ENCODE data around the gene BEX2.
"Not testable (repeated sequence)": the region's sequence is repeated elsewhere in the genome, so short reads cannot be mapped to it uniquely, and the experiment has no call there.

Gene BEX2

DNA sequence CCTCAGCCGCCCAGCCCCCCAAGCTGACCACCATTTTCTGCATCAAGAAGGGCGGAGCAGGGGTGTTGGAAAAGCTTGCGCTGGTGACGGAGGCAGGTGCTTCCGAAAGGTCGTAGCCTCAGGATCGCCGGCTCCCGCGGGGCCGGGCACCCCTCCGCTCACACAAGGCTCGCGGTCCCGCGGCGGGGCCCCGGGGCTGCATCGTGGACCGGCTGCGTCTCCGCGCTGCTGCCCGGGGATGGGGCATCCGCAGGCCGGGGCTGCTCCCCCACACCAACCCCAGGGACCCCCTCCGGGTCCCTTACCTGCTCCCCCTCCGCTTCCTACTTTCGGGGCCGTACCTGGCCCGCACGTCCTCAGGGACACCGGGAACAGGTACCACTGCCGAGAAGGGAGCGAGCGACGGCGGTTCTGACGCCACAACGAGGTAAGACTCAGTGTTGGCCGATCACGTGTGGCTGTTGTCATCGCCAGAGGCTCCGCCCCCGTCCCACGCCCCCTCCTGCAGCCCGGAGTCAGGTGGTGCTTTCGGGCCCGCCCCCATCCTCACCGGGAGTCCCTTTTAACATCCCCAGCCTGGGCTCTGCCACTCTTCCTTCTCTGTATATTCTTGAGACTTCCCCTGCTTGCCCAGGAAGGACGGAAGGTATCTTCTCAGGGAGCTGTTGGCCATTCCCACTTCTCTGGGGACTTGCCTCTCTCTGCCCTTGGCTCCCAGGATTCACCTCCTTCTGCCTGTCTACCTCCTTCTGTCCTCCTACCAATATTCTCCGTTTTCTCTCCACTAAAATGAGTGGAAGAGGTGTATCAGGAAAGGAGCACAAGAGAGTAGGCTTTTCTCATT, at the start of gene BEX2:
BEX2 (minus strand) TSS at position 436 of the 844 bp plus-strand sequence. CDS start 1,014 bp downstream, outside the sequence.
- peak; percentile 34 for DNase-seq

- DNase-seq, result no peak
These were observed 49.3 kb upstream of the BEX2 start for GRCh38 chrX:103360092-103360491.

- DNase-seq, result not testable (repeated sequence)
These were observed 48.8 kb upstream of the BEX2 start for GRCh38 chrX:103359605-103360004.

DNA sequence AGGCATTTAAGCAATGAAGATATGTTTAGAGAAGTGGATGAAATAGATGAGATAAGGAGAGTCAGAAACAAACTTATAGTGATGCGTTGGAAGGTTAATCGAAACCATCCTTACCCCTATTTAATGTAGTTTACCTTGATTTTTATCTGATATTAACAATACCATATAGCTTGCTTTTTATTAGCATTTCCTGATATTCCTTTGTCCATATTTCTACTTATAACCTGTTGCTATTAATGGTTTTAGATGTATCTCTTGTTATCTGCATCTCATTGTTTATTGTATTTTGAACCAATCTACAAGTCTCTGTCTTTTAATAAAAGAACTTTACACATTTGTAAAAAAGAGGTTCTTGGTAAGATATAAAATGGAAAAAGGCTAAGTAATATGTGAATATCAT, 47.1 kb upstream of the BEX2 start:
- no peak for DNase-seq

GRCh38 chrX:103356858-103357257, 46.1 kb upstream of the BEX2 start:
- no peak for DNase-seq

DNA sequence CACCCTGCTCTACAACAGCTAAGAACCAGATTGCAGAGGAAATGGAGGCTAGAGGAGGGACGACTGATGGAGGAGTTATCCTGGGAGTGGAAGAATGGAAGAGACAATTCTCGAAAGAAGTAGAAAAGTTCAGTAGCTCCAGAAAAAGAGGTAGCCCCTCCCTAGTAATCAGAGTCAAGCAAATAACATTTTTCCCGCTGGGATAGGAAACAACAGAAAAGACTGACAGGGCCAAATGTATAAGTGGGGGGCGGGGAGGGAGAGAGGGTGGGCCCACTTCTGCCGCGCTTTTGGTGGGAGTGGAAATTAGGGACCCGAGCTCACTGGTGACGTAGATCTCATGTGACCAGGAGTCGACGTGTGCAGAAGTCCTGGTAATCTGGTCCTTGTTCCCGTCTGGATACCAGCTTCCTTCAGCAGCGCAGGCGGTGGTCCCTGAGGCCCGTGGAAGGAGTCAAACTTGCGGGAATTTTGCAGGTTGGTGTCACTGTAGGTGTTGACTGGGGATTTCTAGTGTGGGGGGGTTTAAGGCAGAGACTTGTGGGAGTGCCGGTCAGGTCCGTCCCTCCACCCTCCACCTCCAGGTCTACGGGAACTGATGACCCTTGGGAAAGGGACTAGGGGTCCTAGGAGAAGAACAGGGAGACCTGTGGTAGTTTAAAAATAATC, 45.5 kb upstream of the BEX2 start, which contains the start of gene TCEAL9:
TCEAL9 (plus strand) TSS at position 377 of the 669 bp plus-strand sequence. CDS start 1,179 bp downstream, outside the sequence.
- peak; percentile 41 for DNase-seq

- no peak for DNase-seq
These were observed 37.0 kb upstream of the BEX2 start for GRCh38 chrX:103347682-103348397.

GRCh38 chrX:103344606-103345005, 33.8 kb upstream of the BEX2 start:
- no peak for DNase-seq

DNA sequence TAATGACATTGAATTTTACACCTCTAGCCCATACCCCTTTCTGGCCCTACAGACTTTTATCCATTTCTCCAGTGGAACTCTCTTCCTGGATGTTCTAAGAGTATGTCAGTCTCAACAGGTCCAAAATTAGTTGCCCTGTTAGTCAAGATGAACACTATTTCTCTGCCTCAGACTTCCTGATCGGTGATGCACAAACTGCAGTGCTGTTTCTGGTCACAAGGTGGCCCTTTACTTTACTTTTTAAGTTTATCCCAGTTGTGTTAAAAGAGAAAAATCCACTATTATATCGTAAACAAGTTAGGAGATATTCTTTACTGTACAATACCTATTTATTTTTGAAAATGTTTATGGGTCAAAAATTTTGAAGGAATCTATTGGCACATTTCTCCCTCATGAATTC, 32.3 kb upstream of the BEX2 start:
- peak; percentile 17 for DNase-seq

- DNase-seq, result no peak
These were observed 27.9 kb upstream of the BEX2 start for GRCh38 chrX:103338663-103339062.

DNA sequence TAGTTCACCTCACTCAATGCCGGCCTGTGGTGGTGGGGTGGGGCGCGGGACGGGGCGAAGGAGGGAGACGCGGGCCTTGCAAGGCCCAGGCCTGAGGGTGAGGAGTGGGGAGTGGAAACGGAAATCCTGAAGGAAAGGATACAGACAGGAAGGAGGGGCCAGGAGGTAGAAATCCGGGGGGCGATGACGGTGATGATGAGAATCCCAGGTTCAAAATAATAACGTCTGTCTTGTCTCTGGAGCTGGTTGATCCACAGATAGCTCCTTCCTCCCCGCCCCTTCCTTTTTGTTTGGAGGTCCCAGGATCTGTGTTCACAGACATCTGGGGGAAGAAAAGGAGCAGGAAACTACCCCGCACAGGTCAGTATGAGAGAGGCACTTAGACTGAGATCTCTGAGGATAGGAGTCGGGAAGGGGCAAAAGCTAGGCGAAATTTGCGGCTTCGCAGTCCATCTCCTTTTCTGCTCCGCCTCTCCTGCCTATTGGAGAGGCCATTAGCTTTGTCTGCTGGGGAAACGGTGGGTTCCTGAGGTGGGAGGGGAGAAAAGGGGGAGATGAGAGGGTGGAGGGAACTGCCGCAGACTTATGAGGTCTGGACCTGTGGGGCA, 20.0 kb upstream of the BEX2 start:
- DNase-seq, result no peak

- no peak for DNase-seq
These were observed 19.2 kb upstream of the BEX2 start, which contains the start of gene TCEAL7 for GRCh38 chrX:103329991-103330390. TCEAL7 (plus strand) TSS chrX:103330239; CDS start chrX:103331404, 1,165 bp downstream.

DNA sequence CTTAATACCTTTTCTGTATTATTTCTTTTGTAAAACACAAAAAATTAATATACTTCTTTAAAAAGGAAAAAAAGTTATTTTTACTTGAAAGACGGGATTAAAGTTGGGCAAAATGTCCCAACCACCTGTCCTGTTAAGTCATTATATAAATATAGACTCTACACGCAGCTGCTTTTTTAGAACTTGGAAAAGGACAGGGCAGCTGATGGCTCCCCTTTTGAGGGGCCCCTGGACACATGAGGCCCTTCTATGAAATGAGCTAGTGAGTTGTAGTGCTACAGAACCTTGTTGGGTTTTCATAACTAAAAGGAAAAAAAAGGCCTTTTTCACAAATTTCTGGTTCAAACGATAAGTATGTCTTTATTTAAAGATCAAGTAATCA, 600 bp upstream of the BEX2 start:
- DNase-seq, result no peak

- DNase-seq, result no peak
These were observed 783 bp downstream of the BEX2 start for GRCh38 chrX:103309860-103310554.

GRCh38 chrX:103305666-103306065, 5.1 kb downstream of the BEX2 start:
- not testable (repeated sequence) for DNase-seq

GRCh38 chrX:103304705-103305104, 6.1 kb downstream of the BEX2 start:
- no peak for DNase-seq

- DNase-seq, result no peak
These were observed 17.7 kb downstream of the BEX2 start for GRCh38 chrX:103293118-103293517.

DNA sequence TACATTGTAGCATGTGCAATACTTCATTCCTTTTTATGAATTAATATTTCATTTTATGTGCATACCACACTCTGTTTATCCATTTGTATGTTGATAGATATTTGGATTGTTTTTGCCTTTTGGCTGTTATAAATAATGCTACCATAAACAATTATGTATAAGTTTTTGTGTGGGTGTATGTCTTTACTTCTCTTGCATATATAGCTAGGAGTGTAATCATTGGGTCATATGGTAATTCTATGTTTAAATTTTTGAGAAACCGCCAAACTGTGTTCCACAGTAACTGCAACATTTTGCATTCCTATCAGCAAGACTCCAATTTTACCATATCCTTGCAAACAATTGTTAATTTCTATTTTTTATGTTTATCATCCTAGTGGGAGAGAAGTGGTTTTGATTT, 31.2 kb downstream of the BEX2 start:
- no peak for DNase-seq

GRCh38 chrX:103276581-103277002, 34.2 kb downstream of the BEX2 start, which contains the start of gene TCEAL5:
TCEAL5 (minus strand) TSS chrX:103276750; CDS start chrX:103274563, 2,187 bp downstream.
- no peak for DNase-seq

DNA sequence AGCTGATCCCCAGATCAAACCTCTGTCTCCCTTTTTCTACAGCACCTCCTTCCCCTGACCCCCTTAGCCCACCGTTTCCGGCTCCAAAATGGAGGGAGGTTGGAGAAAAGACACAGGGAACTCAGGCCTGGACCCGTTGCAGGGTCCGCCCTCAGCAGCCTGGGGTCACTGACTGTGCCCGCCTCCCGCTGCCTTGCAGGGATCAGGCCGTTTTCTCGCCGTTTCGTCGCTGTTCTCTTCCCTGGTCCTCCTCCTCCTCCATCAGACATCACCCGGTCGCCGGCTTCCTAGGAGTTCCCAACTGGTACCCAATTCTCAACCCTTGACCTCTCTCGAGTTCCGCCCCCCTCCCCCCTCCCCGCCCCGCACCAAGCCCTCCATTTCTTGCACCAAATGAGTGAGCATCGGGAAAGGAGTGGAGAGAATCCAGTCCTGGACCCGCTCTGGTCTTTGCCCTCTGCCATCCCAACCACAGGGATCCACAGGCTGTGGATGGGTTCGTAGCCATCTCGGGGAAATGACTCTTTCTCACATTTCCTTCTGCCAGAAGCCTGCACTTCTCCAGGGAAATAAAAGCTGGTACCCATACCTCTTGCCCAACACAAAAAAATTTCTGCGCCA, 34.7 kb downstream of the BEX2 start:
- no peak for DNase-seq

GRCh38 chrX:103274284-103274683, 36.5 kb downstream of the BEX2 start:
- DNase-seq, result no peak

Measured in kidney glomerular epithelial cell (primary cell).